ENCODE measurements around the gene CTNNA3.

- TF ChIP-seq POLR2A (IDR thresholded peaks at IDR 0.05) (no peak), CTCF (IDR thresholded peaks at IDR 0.05) (no peak)
Observed at GRCh38 chr10:67268146-67268545, 427.8 kb downstream of the CTNNA3 start.
